NT2/D1 (cell line): ENCODE results near the gene HSF5.

Experiments
- DNase-seq: peaks from one replicate; pipeline ENCODE4 v3.0.0-alpha.2; 2011; ENCODE audit warnings: low read depth, low spot score
- H3K27me3 ChIP-seq: 2 replicates; pipeline ENCODE4 v1.6.0; 2011; ENCODE audit warnings: mild to moderate bottlenecking; ENCODE audit not compliant: insufficient read length, insufficient read depth
- H3K36me3 ChIP-seq: 2 replicates; pipeline ENCODE4 v1.6.1; 2011; ENCODE audit warnings: mild to moderate bottlenecking, low read length, mixed read lengths; ENCODE audit not compliant: insufficient read depth, insufficient read length
- H3K4me1 ChIP-seq: 2 replicates; pipeline ENCODE4 v1.5.1; 2011; ENCODE audit not compliant: insufficient read depth, insufficient read length
- H3K4me3 ChIP-seq: 2 replicates; pipeline ENCODE4 v1.5.1; 2011; ENCODE audit warnings: low read depth; ENCODE audit not compliant: insufficient read length
- H3K9ac ChIP-seq: 2 replicates; pipeline ENCODE4 v1.6.0; 2011; ENCODE audit warnings: low read depth; ENCODE audit not compliant: insufficient read length
- H3K9me3 ChIP-seq: 2 replicates; pipeline ENCODE4 v1.5.1; 2011; ENCODE audit warnings: mild to moderate bottlenecking, low read length; ENCODE audit not compliant: insufficient read depth
- SUZ12 ChIP-seq: IDR thresholded peaks from 2 replicates; pipeline ENCODE4 v1.6.1; 2011; ENCODE audit not compliant: insufficient read length, insufficient read depth; ENCODE audit errors: extremely low read depth
- YY1 ChIP-seq: IDR thresholded peaks from 2 replicates; pipeline ENCODE4 v1.6.1; 2011; ENCODE audit not compliant: insufficient read length, insufficient read depth
- ZNF274 ChIP-seq: IDR thresholded peaks from 2 replicates; pipeline ENCODE4 v1.6.1; 2011; ENCODE audit warnings: mild to moderate bottlenecking, low read depth, low read length

HSF5 gene

GRCh38 chr17:58410714-58411407, 77.3 kb downstream of the HSF5 start:
- Histone ChIP-seq H3K27me3 (no peaks in the 10 kb centered on the region), H3K9ac (no peak overlapping the region), H3K4me3 (no peak overlapping the region), H3K9me3 (no peaks in the 10 kb centered on the region), H3K36me3 (peaks cover 6% of the 10 kb centered on the region), H3K4me1 (no peaks in the 10 kb centered on the region)
- TF ChIP-seq SUZ12 (no peak), ZNF274 (no peak), YY1 (no peak)
- no peak for DNase-seq

DNA sequence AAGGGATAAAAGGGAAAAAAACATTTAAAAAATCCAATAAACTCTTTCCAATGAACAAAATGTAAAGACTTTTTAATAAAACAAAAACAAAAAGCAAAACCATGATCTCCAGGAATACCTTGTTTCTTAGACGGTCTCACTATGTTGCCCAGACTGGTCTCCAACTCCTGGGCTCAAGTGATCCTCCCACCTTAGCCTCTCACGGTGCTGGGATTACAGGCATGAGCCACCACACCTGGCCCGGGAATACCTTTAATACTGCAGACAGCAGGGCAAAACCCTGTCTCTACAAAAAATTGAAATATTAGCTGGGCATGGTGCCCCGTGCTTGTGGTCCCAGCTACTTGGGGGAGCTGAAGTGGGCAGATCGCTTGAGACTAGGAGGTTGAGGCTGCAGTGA, 78.8 kb downstream of the HSF5 start:
- Histone ChIP-seq H3K4me3 (no peak overlapping the region), H3K9ac (no peak overlapping the region), H3K36me3 (peaks cover 6% of the 10 kb centered on the region), H3K4me1 (no peaks in the 10 kb centered on the region), H3K9me3 (no peaks in the 10 kb centered on the region), H3K27me3 (no peaks in the 10 kb centered on the region)
- TF ChIP-seq YY1 = no peak
- TF ChIP-seq SUZ12 = no peak
- TF ChIP-seq ZNF274 = no peak
- no peak for DNase-seq

- Histone ChIP-seq H3K4me3 (no peak overlapping the region), H3K27me3 (no peaks in the 10 kb centered on the region), H3K4me1 (no peaks in the 10 kb centered on the region), H3K36me3 (no peaks in the 10 kb centered on the region), H3K9me3 (no peaks in the 10 kb centered on the region), H3K9ac (no peak overlapping the region)
- peak; percentile 36 for DNase-seq
- TF ChIP-seq YY1 (no peak), ZNF274 (no peak), SUZ12 (no peak)
Measured at GRCh38 chr17:58403311-58403710, 84.9 kb downstream of the HSF5 start.

DNA sequence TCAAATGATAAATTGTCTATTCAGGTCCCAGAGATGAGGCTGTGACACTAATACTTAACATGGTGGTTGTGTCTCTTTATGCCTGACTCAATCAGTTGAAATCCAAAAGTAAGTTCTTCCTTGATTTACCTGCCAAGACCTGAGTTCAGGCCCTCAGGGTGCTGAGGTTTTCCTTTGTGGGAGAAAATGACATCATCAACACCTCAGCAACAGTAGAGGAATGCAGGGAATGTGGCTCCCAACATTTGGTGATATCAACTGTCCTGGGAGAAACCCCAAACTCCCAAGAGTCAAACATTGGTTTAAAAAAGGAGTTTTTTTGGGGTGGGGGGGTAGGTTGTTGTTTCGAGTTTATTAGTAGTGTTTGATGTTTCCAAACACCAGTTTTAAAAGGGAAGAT, 85.5 kb downstream of the HSF5 start:
- H3K9me3 ChIP-seq = no peaks in the 10 kb centered on the region
- H3K36me3 ChIP-seq = no peaks in the 10 kb centered on the region
- no peaks in the 10 kb centered on the region for H3K4me1 ChIP-seq
- DNase-seq = no peak
- H3K4me3 ChIP-seq = no peak overlapping the region
- TF ChIP-seq SUZ12 = no peak
- no peak for TF ChIP-seq ZNF274
- no peak for TF ChIP-seq YY1
- no peaks in the 10 kb centered on the region for H3K27me3 ChIP-seq
- H3K9ac ChIP-seq = no peak overlapping the region

- H3K27me3 ChIP-seq = no peaks in the 10 kb centered on the region
- TF ChIP-seq YY1 (no peak), ZNF274 (no peak)
- DNase-seq = no peak
- H3K4me1 ChIP-seq = no peaks in the 10 kb centered on the region
- no peaks in the 10 kb centered on the region for H3K9me3 ChIP-seq
- no peak overlapping the region for H3K9ac ChIP-seq
- H3K4me3 ChIP-seq = no peak overlapping the region
- H3K36me3 ChIP-seq = no peaks in the 10 kb centered on the region
Measured at GRCh38 chr17:58402047-58402446, 86.2 kb downstream of the HSF5 start.

DNA sequence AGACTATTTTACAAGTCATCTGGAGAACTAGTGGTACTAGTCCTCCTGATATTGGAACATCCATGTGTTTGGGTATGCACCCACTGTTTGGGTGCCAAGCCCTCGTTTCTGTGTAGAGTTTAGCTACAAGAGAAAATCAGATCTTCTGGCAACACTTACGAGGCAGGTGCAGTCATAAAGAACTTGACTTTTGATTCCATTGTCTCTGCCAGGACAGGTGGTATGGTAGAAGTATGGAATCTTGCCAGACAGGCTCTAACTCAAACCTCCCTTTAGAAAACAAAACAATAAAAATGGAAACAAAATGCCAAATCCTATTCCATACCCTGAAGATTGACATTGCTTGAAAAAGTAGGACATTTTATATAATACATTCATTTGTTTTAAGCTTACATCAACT, 86.9 kb downstream of the HSF5 start:
- no peak overlapping the region for H3K4me3 ChIP-seq
- no peak for DNase-seq
- no peaks in the 10 kb centered on the region for H3K36me3 ChIP-seq
- H3K27me3 ChIP-seq = no peaks in the 10 kb centered on the region
- no peak for TF ChIP-seq ZNF274
- TF ChIP-seq SUZ12 = no peak
- no peak for TF ChIP-seq YY1
- no peak overlapping the region for H3K9ac ChIP-seq
- H3K4me1 ChIP-seq = no peaks in the 10 kb centered on the region
- no peaks in the 10 kb centered on the region for H3K9me3 ChIP-seq

DNA sequence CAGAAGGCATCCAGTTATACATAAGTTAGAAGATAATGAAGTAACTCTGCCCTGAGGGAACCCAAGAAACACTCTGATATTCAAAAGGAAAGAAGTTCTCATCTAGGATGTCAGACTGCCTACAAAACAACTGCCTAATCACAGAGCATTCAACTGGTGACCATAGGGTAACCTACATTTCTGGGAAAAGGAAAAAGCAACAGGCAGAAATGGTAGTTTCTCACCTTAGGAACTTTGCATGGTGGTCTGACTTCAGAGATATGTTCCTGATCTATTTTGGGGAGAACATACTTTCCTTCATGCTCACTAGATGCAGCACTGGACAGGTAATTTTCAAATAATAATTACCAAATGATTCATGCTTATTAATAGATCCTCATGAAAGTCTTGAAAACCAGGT, 87.4 kb downstream of the HSF5 start:
- Histone ChIP-seq H3K9ac (no peak overlapping the region), H3K4me1 (no peaks in the 10 kb centered on the region), H3K36me3 (no peaks in the 10 kb centered on the region), H3K9me3 (no peaks in the 10 kb centered on the region), H3K27me3 (no peaks in the 10 kb centered on the region), H3K4me3 (no peak overlapping the region)
- no peak for DNase-seq
- TF ChIP-seq ZNF274 = no peak
- no peak for TF ChIP-seq SUZ12
- no peak for TF ChIP-seq YY1

GRCh38 chr17:58399974-58400373, 88.2 kb downstream of the HSF5 start:
- no peak for DNase-seq
- Histone ChIP-seq H3K27me3 (no peaks in the 10 kb centered on the region), H3K9me3 (no peaks in the 10 kb centered on the region), H3K9ac (no peak overlapping the region), H3K4me1 (no peaks in the 10 kb centered on the region), H3K36me3 (no peaks in the 10 kb centered on the region), H3K4me3 (no peak overlapping the region)
- TF ChIP-seq SUZ12 = no peak
- no peak for TF ChIP-seq ZNF274
- no peak for TF ChIP-seq YY1
